IPS-15b (cell line): ENCODE results near the gene FARP1.

Experiments
- H3K27me3 ChIP-seq: one replicate; pipeline ENCODE4 v1.6.1; 2013; ENCODE audit warnings: low read length; ENCODE audit not compliant: control insufficient read depth, insufficient read depth
- H3K36me3 ChIP-seq: one replicate; pipeline ENCODE4 v1.6.1; 2013; ENCODE audit warnings: low read length; ENCODE audit not compliant: control insufficient read depth, insufficient read depth
- H3K4me1 ChIP-seq: one replicate; pipeline ENCODE4 v1.6.1; 2013; ENCODE audit warnings: mild to moderate bottlenecking, low read length; ENCODE audit not compliant: control insufficient read depth, insufficient read depth
- H3K4me3 ChIP-seq: one replicate; pipeline ENCODE4 v1.5.1; 2013; ENCODE audit warnings: low read depth, low read length
- H3K9ac ChIP-seq: one replicate; pipeline ENCODE4 v1.6.1; 2013; ENCODE audit warnings: low read depth, mild to moderate bottlenecking, low read length
- H3K9me3 ChIP-seq: one replicate; pipeline ENCODE4 v1.6.1; 2013; ENCODE audit warnings: mild to moderate bottlenecking, low read length; ENCODE audit not compliant: control insufficient read depth, insufficient read depth

Gene FARP1

DNA sequence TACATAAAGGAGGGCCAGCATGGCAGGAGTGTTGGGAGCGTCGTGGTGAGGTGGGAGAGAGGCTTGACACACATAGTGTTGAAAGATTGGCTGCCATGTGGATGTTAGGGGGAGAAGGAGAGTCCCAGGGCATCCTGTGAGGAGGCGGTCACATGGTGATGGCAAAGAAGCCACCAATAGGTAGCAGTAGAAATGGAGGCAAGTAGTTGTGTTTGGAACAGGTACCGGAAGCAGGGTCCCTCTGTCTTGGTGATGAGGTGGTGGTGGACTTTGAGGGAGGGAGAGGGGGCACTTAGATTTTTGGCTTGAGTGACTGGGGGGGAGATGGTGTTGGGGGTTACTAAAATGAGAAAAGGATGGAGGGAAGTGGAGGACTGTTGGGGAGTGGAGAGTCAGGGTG, 227.4 kb downstream of the FARP1 start:
- H3K36me3 ChIP-seq: peaks cover 3% of the 10 kb centered on the region
- peaks cover 4% of the 10 kb centered on the region for H3K9me3 ChIP-seq
- peaks cover 7% of the 10 kb centered on the region for H3K4me1 ChIP-seq
- H3K27me3 ChIP-seq: no peaks in the 10 kb centered on the region
- H3K4me3 ChIP-seq: no peak overlapping the region
- no peak overlapping the region for H3K9ac ChIP-seq

- H3K36me3 ChIP-seq: peaks cover 3% of the 10 kb centered on the region
- H3K4me3 ChIP-seq: no peak overlapping the region
- peaks cover 4% of the 10 kb centered on the region for H3K9me3 ChIP-seq
- peaks cover 7% of the 10 kb centered on the region for H3K4me1 ChIP-seq
- H3K27me3 ChIP-seq: no peaks in the 10 kb centered on the region
- no peak overlapping the region for H3K9ac ChIP-seq
These were observed 228.1 kb downstream of the FARP1 start for GRCh38 chr13:98370806-98371515.

- Histone ChIP-seq H3K4me1 (peaks cover 7% of the 10 kb centered on the region), H3K36me3 (peaks cover 3% of the 10 kb centered on the region), H3K4me3 (no peak overlapping the region), H3K27me3 (no peaks in the 10 kb centered on the region), H3K9me3 (peaks cover 4% of the 10 kb centered on the region), H3K9ac (no peak overlapping the region)
These were observed 228.7 kb downstream of the FARP1 start for GRCh38 chr13:98371516-98372023.

- H3K9ac ChIP-seq: no peak overlapping the region
- peaks cover 7% of the 10 kb centered on the region for H3K4me1 ChIP-seq
- H3K9me3 ChIP-seq: peaks cover 4% of the 10 kb centered on the region
- H3K4me3 ChIP-seq: no peak overlapping the region
- peaks cover 3% of the 10 kb centered on the region for H3K36me3 ChIP-seq
- H3K27me3 ChIP-seq: no peaks in the 10 kb centered on the region
These were observed 230.0 kb downstream of the FARP1 start for GRCh38 chr13:98372876-98373275.

GRCh38 chr13:98374750-98375149, 231.9 kb downstream of the FARP1 start:
- Histone ChIP-seq H3K9me3 (peaks cover 4% of the 10 kb centered on the region), H3K4me1 (peaks cover 7% of the 10 kb centered on the region), H3K27me3 (no peaks in the 10 kb centered on the region), H3K4me3 (no peak overlapping the region), H3K36me3 (no peaks in the 10 kb centered on the region), H3K9ac (no peak overlapping the region)

DNA sequence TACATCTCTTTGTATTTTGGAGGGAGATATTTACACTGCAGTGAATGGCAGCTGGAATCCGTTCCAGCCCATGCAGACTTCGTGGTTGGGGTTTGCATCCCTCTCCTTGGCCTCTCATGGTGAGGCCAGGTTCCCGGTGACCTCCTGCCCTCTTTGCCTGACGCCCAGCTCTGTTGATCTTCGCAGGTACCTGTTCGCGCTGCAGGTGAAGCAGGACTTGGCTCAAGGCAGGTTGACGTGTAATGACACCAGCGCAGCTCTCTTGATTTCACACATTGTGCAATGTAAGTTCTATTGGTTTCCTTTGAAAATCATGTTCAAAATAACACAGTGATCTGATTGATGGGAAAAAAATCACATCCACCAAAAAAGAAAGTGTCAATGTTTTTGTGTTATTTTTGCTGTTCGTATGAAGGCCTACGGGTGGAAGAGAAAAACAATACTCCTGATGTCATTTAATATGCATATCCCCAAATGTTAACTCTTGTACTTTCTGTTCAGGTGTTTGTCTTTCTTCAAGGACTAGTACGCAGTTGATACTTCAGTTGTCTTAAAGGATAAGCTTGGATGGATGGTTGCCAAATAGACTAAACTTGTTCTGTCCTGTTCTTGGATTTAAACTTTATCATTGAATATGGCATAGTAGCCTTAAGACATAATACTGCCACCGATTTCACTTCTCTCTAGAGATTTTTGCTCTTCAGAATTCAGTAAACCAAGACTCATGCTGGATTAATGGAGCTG, 234.9 kb downstream of the FARP1 start:
- no peak overlapping the region for H3K4me3 ChIP-seq
- no peaks in the 10 kb centered on the region for H3K27me3 ChIP-seq
- no peak overlapping the region for H3K9ac ChIP-seq
- no peaks in the 10 kb centered on the region for H3K36me3 ChIP-seq
- H3K9me3 ChIP-seq: peaks cover 4% of the 10 kb centered on the region
- no peaks in the 10 kb centered on the region for H3K4me1 ChIP-seq

- no peak overlapping the region for H3K9ac ChIP-seq
- H3K4me3 ChIP-seq: no peak overlapping the region
- H3K9me3 ChIP-seq: no peaks in the 10 kb centered on the region
- no peaks in the 10 kb centered on the region for H3K4me1 ChIP-seq
- H3K27me3 ChIP-seq: no peaks in the 10 kb centered on the region
- H3K36me3 ChIP-seq: peaks cover 8% of the 10 kb centered on the region
These were observed 241.8 kb downstream of the FARP1 start for GRCh38 chr13:98384739-98385138.

DNA sequence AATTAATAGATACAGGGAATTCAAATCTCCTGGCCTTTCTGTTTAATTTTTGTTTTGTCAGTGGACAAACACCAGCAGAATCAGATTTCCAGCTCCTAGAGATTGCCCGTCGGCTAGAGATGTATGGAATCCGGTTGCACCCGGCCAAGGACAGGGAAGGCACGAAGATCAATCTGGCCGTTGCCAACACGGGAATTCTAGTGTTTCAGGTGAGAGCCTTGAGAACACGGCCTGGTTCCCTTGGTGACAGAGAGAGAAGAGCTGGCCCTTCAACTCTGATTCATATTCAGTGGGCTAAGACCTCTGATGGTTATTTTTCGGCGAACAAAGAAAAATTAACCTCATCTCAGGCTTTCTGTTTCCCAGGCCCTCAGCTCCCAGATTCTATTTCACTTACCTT, 242.7 kb downstream of the FARP1 start:
- Histone ChIP-seq H3K9ac (no peak overlapping the region), H3K36me3 (peaks cover 8% of the 10 kb centered on the region), H3K27me3 (no peaks in the 10 kb centered on the region), H3K4me1 (no peaks in the 10 kb centered on the region), H3K4me3 (no peak overlapping the region), H3K9me3 (no peaks in the 10 kb centered on the region)

DNA sequence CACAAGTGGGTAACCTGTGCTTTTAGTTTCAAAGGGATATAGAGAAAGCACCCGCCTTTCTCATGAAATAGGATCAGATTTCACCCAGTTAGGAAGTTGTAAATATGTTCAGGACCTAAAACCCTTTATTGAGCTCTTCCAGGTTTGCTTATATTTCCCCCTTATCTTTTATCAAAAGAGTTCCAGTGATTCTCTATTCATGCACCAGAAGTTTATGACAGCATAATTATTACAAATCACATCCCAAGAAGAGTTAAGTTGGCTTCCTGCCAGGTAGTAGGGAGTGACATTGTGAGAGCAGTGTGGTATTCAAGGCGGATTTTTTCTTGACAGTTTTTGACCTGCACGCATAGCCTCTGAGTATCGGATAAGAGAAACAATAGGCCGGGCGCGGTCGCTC, 243.7 kb downstream of the FARP1 start:
- Histone ChIP-seq H3K4me3 (no peak overlapping the region), H3K36me3 (peaks cover 8% of the 10 kb centered on the region), H3K27me3 (no peaks in the 10 kb centered on the region), H3K9me3 (no peaks in the 10 kb centered on the region), H3K9ac (no peak overlapping the region), H3K4me1 (no peaks in the 10 kb centered on the region)

- Histone ChIP-seq H3K9me3 (no peaks in the 10 kb centered on the region), H3K4me1 (no peaks in the 10 kb centered on the region), H3K9ac (no peak overlapping the region), H3K4me3 (no peak overlapping the region), H3K36me3 (peaks cover 13% of the 10 kb centered on the region), H3K27me3 (no peaks in the 10 kb centered on the region)
These were observed 246.4 kb downstream of the FARP1 start for GRCh38 chr13:98389319-98389718.

DNA sequence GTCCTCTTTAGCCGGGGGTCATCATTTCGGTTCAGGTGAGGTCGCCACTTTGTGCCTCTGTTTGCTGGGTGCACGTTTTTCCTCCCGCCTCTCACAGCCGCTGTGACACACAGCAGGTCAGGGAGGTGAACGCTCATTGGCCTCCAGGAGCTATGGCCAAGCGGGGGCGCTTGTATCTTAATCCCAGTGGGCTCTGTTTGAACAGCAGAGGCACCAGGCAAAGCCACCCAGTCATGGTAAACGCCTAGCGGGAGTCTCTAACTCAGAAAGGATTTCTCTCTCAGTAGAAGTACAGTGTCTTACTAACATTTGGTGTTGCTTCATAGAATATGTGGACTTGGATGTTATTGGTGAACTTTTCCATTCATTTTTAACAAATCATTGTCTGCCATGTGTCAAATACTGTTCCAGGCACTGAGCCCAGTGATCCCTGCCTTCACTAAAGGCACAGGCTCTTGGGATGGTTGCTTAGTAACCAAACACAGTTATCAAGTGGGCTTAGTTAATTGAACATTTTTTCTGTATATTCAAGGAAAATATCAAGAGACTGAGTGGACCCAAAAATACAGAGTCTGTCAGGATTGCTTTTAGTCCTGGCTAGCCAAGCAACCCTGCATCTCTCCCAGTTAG, 247.3 kb downstream of the FARP1 start:
- Histone ChIP-seq H3K9ac (no peak overlapping the region), H3K27me3 (no peaks in the 10 kb centered on the region), H3K4me3 (no peak overlapping the region), H3K36me3 (peaks cover 17% of the 10 kb centered on the region), H3K4me1 (no peaks in the 10 kb centered on the region), H3K9me3 (no peaks in the 10 kb centered on the region)
